MCF 10A (cell line): ENCODE measurements around the gene EBNA1BP2. TPM values are rescaled to one million over a fixed set of nuclear protein-coding genes. Genes with fewer than 3 reads are reported as not detected.

ENCODE experiments used
- Bru-seq: library from RNA; stranded (reverse); fragments of 400-500 nt; gene quantifications from one replicate; lab custom pipeline; 2021; lab: Mats Ljungman, UMichigan
- BruChase-seq, 2 experiments: library from RNA; stranded (reverse); fragments of 400-500 nt; gene quantifications; one replicate each; lab custom pipeline; 2021; lab: Mats Ljungman, UMichigan
- BruUV-seq: library from RNA; stranded (reverse); fragments of 400-500 nt; replicated peaks from 2 replicates; lab custom pipeline; 2021; lab: Mats Ljungman, UMichigan
- CTCF ChIA-PET: fragments of 300-600 bp; sonication (Branson Sonifier 250); formaldehyde crosslinking; extraction: SDS; loops from one replicate; lab custom pipeline; 2021; ENCODE audit warnings: antibody characterized with exemption, inconsistent platforms; lab: Yijun Ruan, JAX
- POLR2A ChIA-PET: fragments of 300-600, 350-650 bp; sonication (Branson Sonifier 250); formaldehyde crosslinking; extraction: SDS; loops from one replicate; lab custom pipeline; 2020; ENCODE audit warnings: antibody characterized with exemption, inconsistent platforms; lab: Yijun Ruan, JAX
- DNase-seq: peaks from one replicate; pipeline ENCODE4 v3.0.0-alpha.2; 2018; ENCODE audit not compliant: unreplicated experiment
- H3K27ac Mint-ChIP-seq: one replicate; pipeline ENCODE4 v1.8.0; 2022; ENCODE audit warnings: mild to moderate bottlenecking, low read depth, mixed read lengths; ENCODE audit not compliant: unreplicated experiment
- H3K27me3 Mint-ChIP-seq: one replicate; pipeline ENCODE4 v1.8.0; 2022; ENCODE audit warnings: mixed read lengths; ENCODE audit not compliant: insufficient read depth, unreplicated experiment
- H3K36me3 Mint-ChIP-seq: one replicate; pipeline ENCODE4 v1.8.0; 2022; ENCODE audit warnings: mild to moderate bottlenecking, moderate library complexity, mixed read lengths; ENCODE audit not compliant: insufficient read depth, unreplicated experiment
- H3K4me1 Mint-ChIP-seq: one replicate; pipeline ENCODE4 v1.8.0; 2022; ENCODE audit warnings: mixed read lengths; ENCODE audit not compliant: insufficient read depth, unreplicated experiment
- H3K4me3 Mint-ChIP-seq: one replicate; pipeline ENCODE4 v1.8.0; 2022; ENCODE audit warnings: mild to moderate bottlenecking, moderate library complexity, mixed read lengths; ENCODE audit not compliant: unreplicated experiment
- H3K9me3 Mint-ChIP-seq: one replicate; pipeline ENCODE4 v1.8.0; 2022; ENCODE audit warnings: mixed read lengths; ENCODE audit not compliant: unreplicated experiment
- intact Hi-C: fragments of 100-400 bp; cut with micrococcal nuclease; formaldehyde crosslinking; loops from 2 replicates; pipeline ENCODE4 v1.14.1; 2022
- long read RNA-seq: library from polyadenylated mRNA; stranded (forward); transcript quantifications from one replicate; pipeline ENCODE4 v2.0.0, GENCODE V29; 2022
- total RNA-seq: library from RNA; stranded (reverse); gene quantifications from 2 replicates; pipeline ENCODE4 v1.2.3, GENCODE V29; 2022
- TF ChIP-seq, protein P1 (sequence below): fragments of 200-600 bp; IDR thresholded peaks from one replicate; pipeline ENCODE4 v1.8.0; 2022; ENCODE audit warnings: antibody characterized with exemption, mild to moderate bottlenecking; ENCODE audit not compliant: unreplicated experiment

The EBNA1BP2 gene, protein sequence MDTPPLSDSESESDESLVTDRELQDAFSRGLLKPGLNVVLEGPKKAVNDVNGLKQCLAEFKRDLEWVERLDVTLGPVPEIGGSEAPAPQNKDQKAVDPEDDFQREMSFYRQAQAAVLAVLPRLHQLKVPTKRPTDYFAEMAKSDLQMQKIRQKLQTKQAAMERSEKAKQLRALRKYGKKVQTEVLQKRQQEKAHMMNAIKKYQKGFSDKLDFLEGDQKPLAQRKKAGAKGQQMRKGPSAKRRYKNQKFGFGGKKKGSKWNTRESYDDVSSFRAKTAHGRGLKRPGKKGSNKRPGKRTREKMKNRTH
- total RNA-seq, result 159 and 171 TPM in 2 replicates
- percentile 94 among the genes with signal in this experiment for Bru-seq, nascent RNA
- percentile 91 among the genes with signal in this experiment for BruChase-seq, experiment 1, labeled RNA remaining after a 6-hour chase
- BruChase-seq, experiment 2, labeled RNA remaining after a 2-hour chase, result percentile 84 among the genes with signal in this experiment
- long read RNA-seq, transcript EBNA1BP2-201 (9 exons, 1,322 nt), result major isoform, 537 of 581 reads
- long read RNA-seq, transcript EBNA1BP2-202 (10 exons, 1,503 nt), result minor isoform, 9 of 581 reads
- long read RNA-seq, partial matches to known transcripts, result 10 of 581 reads
- long read RNA-seq, other reads (novel, unspliced or antisense), result 25 of 581 reads

DNA sequence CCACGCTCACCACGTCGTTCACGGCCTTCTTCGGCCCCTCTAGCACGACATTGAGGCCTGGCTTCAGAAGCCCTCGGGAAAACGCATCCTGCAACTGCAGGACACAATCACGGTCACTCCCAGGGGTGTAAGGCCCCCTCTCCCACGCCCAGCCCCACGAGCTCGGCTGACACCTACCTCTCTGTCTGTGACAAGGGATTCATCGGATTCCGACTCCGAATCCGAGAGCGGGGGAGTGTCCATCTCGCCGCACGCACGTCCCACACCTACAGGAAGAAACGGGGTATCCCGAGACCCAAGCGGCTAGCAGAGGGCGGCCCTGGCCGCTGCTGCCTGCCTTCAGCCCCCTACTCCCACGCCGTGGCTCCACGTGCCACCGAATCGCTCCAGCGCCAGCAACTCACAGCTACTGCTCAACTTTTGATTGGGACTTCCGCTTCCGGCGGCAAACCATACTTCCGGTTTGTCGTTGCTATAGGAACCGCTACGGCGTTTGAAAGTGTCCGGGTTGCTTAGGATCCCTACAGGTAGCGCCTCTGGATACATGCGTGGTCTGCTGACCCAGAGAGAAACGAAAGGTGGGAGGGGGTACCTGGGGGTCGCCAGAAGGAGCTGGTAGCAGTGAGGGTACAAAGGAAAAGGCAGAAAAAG, at the start of gene EBNA1BP2, which contains the start of gene CFAP57:
TSS of gene EBNA1BP2 (minus strand) at position 415 of the 651 bp plus-strand sequence. CDS start at position 243, 172 bp downstream.
TSS of gene CFAP57 (plus strand) at position 455 of the 651 bp plus-strand sequence. CDS start 424 bp downstream, outside the sequence.
- Mint-ChIP-seq H3K36me3 (peaks cover 35% of the 10 kb centered on the region), H3K9me3 (no peaks in the 10 kb centered on the region), H3K4me3 (peak within 1 kb of the TSS; percentile 94), H3K27ac (peak within 1 kb of the TSS; percentile 96), H3K4me1 (no peaks in the 10 kb centered on the region), H3K27me3 (no peaks in the 10 kb centered on the region)
- DNase-seq, result peak; percentile 93
- CTCF ChIA-PET, result interaction anchor here (0.6 to 1.6 kb wide), 4 partner anchors 34 to 186 kb away, joined by 3 to 5 read pairs (median 4); no protein-coding TSS in a partner anchor
- intact Hi-C loops, result no loop called here
- TF ChIP-seq, protein P1, sequence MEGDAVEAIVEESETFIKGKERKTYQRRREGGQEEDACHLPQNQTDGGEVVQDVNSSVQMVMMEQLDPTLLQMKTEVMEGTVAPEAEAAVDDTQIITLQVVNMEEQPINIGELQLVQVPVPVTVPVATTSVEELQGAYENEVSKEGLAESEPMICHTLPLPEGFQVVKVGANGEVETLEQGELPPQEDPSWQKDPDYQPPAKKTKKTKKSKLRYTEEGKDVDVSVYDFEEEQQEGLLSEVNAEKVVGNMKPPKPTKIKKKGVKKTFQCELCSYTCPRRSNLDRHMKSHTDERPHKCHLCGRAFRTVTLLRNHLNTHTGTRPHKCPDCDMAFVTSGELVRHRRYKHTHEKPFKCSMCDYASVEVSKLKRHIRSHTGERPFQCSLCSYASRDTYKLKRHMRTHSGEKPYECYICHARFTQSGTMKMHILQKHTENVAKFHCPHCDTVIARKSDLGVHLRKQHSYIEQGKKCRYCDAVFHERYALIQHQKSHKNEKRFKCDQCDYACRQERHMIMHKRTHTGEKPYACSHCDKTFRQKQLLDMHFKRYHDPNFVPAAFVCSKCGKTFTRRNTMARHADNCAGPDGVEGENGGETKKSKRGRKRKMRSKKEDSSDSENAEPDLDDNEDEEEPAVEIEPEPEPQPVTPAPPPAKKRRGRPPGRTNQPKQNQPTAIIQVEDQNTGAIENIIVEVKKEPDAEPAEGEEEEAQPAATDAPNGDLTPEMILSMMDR, result no peak
- TSS peak; percentile 65 for BruUV-seq
- POLR2A ChIA-PET, result interaction anchor here (0.6 to 2.8 kb wide), 19 partner anchors 10 to 491 kb away, joined by 3 to 20 read pairs (median 4); partner anchors contain the start of genes C1orf50, MED8, P3H1 and SZT2

DNA sequence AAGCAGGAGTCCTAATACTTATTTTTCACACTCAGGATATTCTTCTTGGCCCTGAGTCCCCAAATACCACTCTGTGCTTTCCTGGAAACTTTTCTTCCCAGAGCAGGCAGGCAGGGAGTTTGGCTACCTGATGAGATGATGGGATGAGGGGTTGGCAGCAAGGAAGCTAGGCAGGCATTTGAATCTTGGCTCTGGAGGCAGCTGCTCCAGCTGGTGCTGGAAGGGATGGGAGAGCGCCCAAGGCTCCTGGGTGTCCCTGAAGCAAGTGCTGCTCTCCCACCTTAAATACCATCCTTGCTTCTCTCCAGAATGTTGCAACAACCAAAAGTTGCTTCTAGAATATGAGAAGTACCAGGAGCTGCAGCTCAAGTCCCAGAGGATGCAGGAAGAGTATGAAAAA, 49.7 kb upstream of the EBNA1BP2 start:
- H3K4me3 Mint-ChIP-seq, result no peak overlapping the region
- CTCF ChIA-PET, result no interaction called here
- H3K27ac Mint-ChIP-seq, result no peak overlapping the region
- peaks cover 6% of the 10 kb centered on the region for H3K4me1 Mint-ChIP-seq
- TF ChIP-seq, protein P1, result no peak
- intact Hi-C loops, result loop anchor here (10.0 kb wide), 1 partner anchor 147 kb away; no protein-coding TSS in a partner anchor
- DNase-seq, result no peak
- no peaks in the 10 kb centered on the region for H3K9me3 Mint-ChIP-seq
- no TSS peak for BruUV-seq
- H3K27me3 Mint-ChIP-seq, result no peaks in the 10 kb centered on the region
- no peaks in the 10 kb centered on the region for H3K36me3 Mint-ChIP-seq
- POLR2A ChIA-PET, result interaction anchor here (1.0 kb wide), 1 partner anchor 10 kb away, joined by 3 read pairs; no protein-coding TSS in a partner anchor

DNA sequence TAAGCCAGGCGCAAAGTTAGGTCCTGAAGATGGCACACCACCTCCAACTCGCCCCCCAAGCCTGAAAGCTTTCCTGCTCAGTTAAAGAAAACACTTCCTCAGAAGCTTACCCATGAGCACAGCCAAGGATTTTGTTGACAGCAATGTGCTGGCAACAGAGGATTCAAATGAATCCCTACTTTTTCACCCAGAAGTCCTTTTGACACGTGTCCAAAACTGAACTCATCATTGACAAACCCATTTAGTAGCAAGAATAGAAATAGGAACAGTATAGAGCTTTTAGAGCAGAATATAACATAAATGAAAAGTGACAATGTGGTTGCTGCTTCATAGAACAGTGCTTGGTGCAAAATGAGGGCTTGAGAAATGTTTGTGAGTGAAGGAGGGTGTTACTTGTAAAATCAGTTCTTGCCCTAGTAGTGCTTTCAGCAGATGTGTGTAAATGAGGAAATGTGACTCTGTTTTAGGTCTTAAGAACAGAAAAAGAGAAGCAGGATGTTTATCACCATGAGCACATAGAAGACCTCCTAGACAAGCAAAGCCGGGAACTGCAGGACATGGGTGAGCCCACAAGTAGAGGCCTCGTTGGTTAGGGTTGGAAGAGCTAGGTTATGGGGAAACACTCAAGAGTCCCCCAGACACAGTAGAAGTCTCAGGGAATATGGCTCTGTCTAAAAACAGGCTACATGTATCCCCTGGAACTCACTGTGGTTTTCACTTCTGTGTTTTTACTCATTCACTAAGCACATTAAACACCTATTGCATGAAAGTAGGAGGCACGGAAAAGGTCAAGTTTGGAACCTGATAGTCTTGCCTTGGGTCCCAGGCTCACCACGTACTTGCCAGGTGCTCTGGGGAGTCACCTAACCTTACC, 49.1 kb upstream of the EBNA1BP2 start:
- H3K27me3 Mint-ChIP-seq, result no peaks in the 10 kb centered on the region
- no peak for DNase-seq
- no peak overlapping the region for H3K4me3 Mint-ChIP-seq
- H3K9me3 Mint-ChIP-seq, result no peaks in the 10 kb centered on the region
- TF ChIP-seq, protein P1, result no peak
- H3K27ac Mint-ChIP-seq, result no peak overlapping the region
- intact Hi-C loops, result loop anchor here (10.0 kb wide), 1 partner anchor 146 kb away; no protein-coding TSS in a partner anchor
- ChIA-PET POLR2A (interaction anchor here (1.0 kb wide), 1 partner anchor 10 kb away, joined by 3 read pairs; no protein-coding TSS in a partner anchor), CTCF (no interaction called here)
- BruUV-seq, result no TSS peak
- H3K4me1 Mint-ChIP-seq, result peaks cover 6% of the 10 kb centered on the region
- no peaks in the 10 kb centered on the region for H3K36me3 Mint-ChIP-seq
